Lung (tissue), 12 donors: ENCODE data around the gene LIMK1. TPM values are rescaled to one million over a fixed set of nuclear protein-coding genes. Genes with fewer than 3 reads are reported as not detected.

Experiments used
- ATAC-seq: fragments of 200-7000 bp; cut with Tn5 transposase; one replicate; pipeline ENCODE4 v1.9.1; 2020; ENCODE audit warnings: moderate number of reproducible peaks; ENCODE audit not compliant: insufficient read depth, low FRiP score
- DNase-seq, 3 donors: peaks; one replicate each; pipeline ENCODE4 v3.0.0-alpha.2; 2013 to 2017
- H3K27ac ChIP-seq, 2 donors: one replicate each; pipeline ENCODE4 v1.5.1; 2013; ENCODE audit warnings: mild to moderate bottlenecking in 2 of 2, moderate library complexity in 2 of 2, control low read depth in 1 of 2, inconsistent platforms in 1 of 2, low read depth in 1 of 2, low read length in 1 of 2
- H3K27me3 ChIP-seq, 3 donors: one replicate each; pipeline ENCODE4 v1.5.1; 2013; ENCODE audit warnings: low read length in 2 of 3; ENCODE audit not compliant: control insufficient read depth in 3 of 3, insufficient read depth in 3 of 3
- H3K36me3 ChIP-seq, 4 donors: one replicate each; pipeline ENCODE4 v1.5.1; 2013; ENCODE audit warnings: low read length in 4 of 4, mild to moderate bottlenecking in 1 of 4, moderate library complexity in 1 of 4; ENCODE audit not compliant: control insufficient read depth in 4 of 4, insufficient read depth in 4 of 4
- H3K4me1 ChIP-seq, 5 donors: one replicate each; pipeline ENCODE4 v1.5.1; 2013; ENCODE audit warnings: low read length in 5 of 5, mild to moderate bottlenecking in 2 of 5, moderate library complexity in 1 of 5; ENCODE audit not compliant: control insufficient read depth in 5 of 5, insufficient read depth in 5 of 5
- H3K4me3 ChIP-seq: one replicate; pipeline ENCODE4 v1.5.1; 2013; ENCODE audit warnings: mild to moderate bottlenecking, control low read depth, moderate library complexity
- H3K9ac ChIP-seq, 2 donors: one replicate each; pipeline ENCODE4 v1.5.1; 2013; ENCODE audit warnings: low read length in 2 of 2, control low read depth in 1 of 2; ENCODE audit not compliant: insufficient read depth in 1 of 2
- H3K9me3 ChIP-seq, 4 donors: one replicate each; pipeline ENCODE4 v1.5.1; 2013; ENCODE audit warnings: low read length in 3 of 4, mild to moderate bottlenecking in 1 of 4, moderate library complexity in 1 of 4; ENCODE audit not compliant: control insufficient read depth in 4 of 4, insufficient read depth in 3 of 4
- WGBS, 2 donors: extraction: QIAGEN DNeasy Blood & Tissue Kit; methylation state at CpG; one replicate each; pipeline ENCODE4 v1.1.7; 2013; 5-methylcytosine and 5-hydroxymethylcytosine counted together
- polyA plus RNA-seq, 2 donors: library from polyadenylated mRNA; stranded (reverse); fragments of 200-250 nt; gene quantifications; one replicate each; pipeline ENCODE4 v1.2.1, GENCODE V29; 2013
- total RNA-seq, 2 donors: library from RNA; depleted of rRNA in 1 of 2; stranded (reverse); fragments of >200 nt in 1 of 2; gene quantifications; one replicate each; pipeline ENCODE4 v1.2.1, GENCODE V29; 2014 to 2021
- TF ChIP-seq, protein P1 (sequence below): IDR thresholded peaks from 2 replicates; pipeline ENCODE4 v1.5.1; 2012; ENCODE audit warnings: mild to moderate bottlenecking; ENCODE audit errors: control extremely low read depth, extremely low read depth
- donor health status: control.
- donor health status: control.
- donor health status: Bipolar disorder and iron deficiency.
- donor health status: healthy.
- donor health status: DM: yes; HTN: yes; CAD: no.

LIMK1 gene
- total and polyA plus RNA-seq, 4 donors = 11.2 to 41.0 (median 17.3) TPM

DNA sequence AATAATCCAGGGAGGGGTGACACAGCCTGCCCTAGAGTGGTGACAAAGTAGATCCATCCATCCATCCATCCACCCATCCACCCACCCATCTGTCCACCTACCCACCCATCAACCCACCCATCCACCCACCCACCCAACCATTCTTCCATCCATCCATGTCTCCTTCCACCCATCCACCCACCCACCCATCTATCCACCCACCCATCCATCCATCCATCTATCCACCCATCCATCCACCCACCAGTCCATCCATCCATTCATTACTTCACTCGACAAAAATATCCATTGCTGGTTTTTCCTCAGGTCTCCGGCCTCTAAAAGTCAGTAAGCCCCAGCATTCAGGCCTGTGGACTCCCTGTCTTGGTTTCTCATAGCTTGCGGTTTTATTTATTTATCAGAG lies 12.5 kb upstream of the LIMK1 start:
- Histone ChIP-seq H3K36me3 (peaks cover 0 to 2% (median under 1%) of the 10 kb centered on the region in 4 donors), H3K27ac (no peak overlapping the region), H3K4me1 (no peaks in the 10 kb centered on the region), H3K4me3 (no peak overlapping the region), H3K9ac (no peak overlapping the region), H3K9me3 (no peaks in the 10 kb centered on the region), H3K27me3 (no peaks in the 10 kb centered on the region)
- ATAC-seq (no peak), DNase-seq (no peak)
- TF ChIP-seq, protein P1, sequence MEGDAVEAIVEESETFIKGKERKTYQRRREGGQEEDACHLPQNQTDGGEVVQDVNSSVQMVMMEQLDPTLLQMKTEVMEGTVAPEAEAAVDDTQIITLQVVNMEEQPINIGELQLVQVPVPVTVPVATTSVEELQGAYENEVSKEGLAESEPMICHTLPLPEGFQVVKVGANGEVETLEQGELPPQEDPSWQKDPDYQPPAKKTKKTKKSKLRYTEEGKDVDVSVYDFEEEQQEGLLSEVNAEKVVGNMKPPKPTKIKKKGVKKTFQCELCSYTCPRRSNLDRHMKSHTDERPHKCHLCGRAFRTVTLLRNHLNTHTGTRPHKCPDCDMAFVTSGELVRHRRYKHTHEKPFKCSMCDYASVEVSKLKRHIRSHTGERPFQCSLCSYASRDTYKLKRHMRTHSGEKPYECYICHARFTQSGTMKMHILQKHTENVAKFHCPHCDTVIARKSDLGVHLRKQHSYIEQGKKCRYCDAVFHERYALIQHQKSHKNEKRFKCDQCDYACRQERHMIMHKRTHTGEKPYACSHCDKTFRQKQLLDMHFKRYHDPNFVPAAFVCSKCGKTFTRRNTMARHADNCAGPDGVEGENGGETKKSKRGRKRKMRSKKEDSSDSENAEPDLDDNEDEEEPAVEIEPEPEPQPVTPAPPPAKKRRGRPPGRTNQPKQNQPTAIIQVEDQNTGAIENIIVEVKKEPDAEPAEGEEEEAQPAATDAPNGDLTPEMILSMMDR = no peak
- 98 to 100% methylated on average over 3 of the region's 3 CpGs for WGBS, 2 donors

DNA sequence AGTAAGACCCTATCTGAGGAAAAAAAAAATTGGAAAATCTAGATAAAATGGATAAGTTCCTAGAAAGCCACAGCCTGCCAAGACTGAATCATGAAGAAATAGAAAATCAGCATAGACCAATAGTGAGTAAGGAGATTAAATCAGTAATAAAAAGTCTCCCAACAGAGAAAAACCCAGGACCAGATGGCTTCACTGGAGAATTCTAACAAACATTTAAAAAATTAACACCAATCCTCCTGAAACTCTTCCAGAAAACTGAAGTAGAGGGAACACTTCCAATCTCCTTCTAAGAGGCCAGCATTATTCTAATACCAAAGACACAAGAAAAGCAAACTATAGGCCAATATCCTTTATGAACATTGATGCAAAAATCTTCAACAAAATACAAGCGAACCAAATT lies 8.8 kb upstream of the LIMK1 start:
- 94 to 100% methylated on average over 1 of the region's 1 CpG for WGBS, 2 donors
- no peaks in the 10 kb centered on the region for H3K9me3 ChIP-seq
- ATAC-seq (no peak), DNase-seq (no peak)
- TF ChIP-seq, protein P1 = no peak
- H3K4me1 ChIP-seq = no peaks in the 10 kb centered on the region
- H3K36me3 ChIP-seq = no peaks in the 10 kb centered on the region
- H3K9ac ChIP-seq = no peak overlapping the region
- H3K4me3 ChIP-seq = no peak overlapping the region
- no peaks in the 10 kb centered on the region for H3K27me3 ChIP-seq
- H3K27ac ChIP-seq = no peak overlapping the region

DNA sequence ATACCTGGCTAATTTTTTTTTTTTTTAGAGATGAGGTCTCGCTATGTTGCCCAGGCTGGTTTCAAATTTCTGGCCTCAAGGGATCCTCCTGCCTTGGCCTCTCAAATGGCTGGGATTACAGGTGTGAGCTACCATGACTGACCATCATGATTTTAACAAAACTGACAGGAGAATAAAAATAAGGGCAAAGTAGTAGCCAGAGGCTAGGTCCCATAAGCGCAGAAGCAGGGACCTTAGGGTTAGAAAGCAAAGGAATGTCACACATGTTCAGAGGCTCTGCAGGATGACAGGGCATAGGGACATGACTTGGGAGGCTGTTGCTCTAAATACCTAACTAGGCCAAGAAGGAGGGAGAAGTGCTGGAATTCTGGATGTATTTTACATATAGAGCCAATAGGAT lies 5.1 kb upstream of the LIMK1 start:
- DNase-seq (no peak), ATAC-seq (no peak)
- H3K36me3 ChIP-seq = no peaks in the 10 kb centered on the region
- H3K27me3 ChIP-seq = no peaks in the 10 kb centered on the region
- peaks cover 0 to 8% (median 4%) of the 10 kb centered on the region in 5 donors for H3K4me1 ChIP-seq
- WGBS, 2 donors = 97 to 98% methylated on average over 2 of the region's 2 CpGs
- no peak overlapping the region for H3K4me3 ChIP-seq
- H3K9ac ChIP-seq = no peak overlapping the region
- peaks cover 0 to 1% (median 0%) of the 10 kb centered on the region in 4 donors for H3K9me3 ChIP-seq
- H3K27ac ChIP-seq = no peak overlapping the region
- TF ChIP-seq, protein P1 = no peak

DNA sequence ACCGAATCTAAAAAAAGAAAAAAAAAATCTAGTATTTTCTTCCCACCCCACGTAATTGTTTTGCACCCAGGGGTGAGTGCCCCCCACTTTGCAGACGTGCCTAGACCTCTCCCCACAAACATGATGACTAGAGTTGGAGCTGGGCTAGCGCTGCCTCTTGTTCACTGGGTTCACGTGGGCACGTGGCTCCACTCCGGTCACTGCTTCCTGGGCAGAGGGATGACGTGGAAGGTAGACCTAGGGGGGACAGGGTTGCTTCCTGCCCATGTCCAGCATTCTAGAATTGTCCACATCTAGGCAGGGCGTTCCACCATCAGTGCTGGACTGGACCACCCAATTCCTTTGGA lies 861 bp upstream of the LIMK1 start:
- Histone ChIP-seq H3K27me3 (no peaks in the 10 kb centered on the region), H3K27ac (no peak overlapping the region), H3K9me3 (peaks cover 0 to 1% (median 0%) of the 10 kb centered on the region in 4 donors), H3K4me3 (no peak overlapping the region), H3K9ac (peak overlapping the region in 1 of 2 donors; percentile 46), H3K4me1 (peaks cover 0 to 20% (median 6%) of the 10 kb centered on the region in 5 donors), H3K36me3 (peaks cover 0 to 7% (median 0%) of the 10 kb centered on the region in 4 donors)
- 80 to 91% methylated on average over 9 of the region's 9 CpGs for WGBS, 2 donors
- no peak for DNase-seq
- TF ChIP-seq, protein P1 = no peak
- ATAC-seq = no peak
